HepG2 (cell line): ENCODE results near the gene GGT1. TPM values are rescaled to one million over a fixed set of nuclear protein-coding genes. Genes with fewer than 3 reads are reported as not detected.

ENCODE experiments used
- BRCA1 ChIP-seq: sonication (generic); formaldehyde crosslinking; IDR thresholded peaks from 2 replicates; pipeline ENCODE4 v1.4.0; 2020; ENCODE audit warnings: missing genetic modification reagents
- BRD4 ChIP-seq: sonication (generic); formaldehyde crosslinking; IDR thresholded peaks from 2 replicates; pipeline ENCODE4 v1.4.0; 2020; ENCODE audit warnings: missing genetic modification reagents
- DNMT3B ChIP-seq: conservative IDR thresholded peaks from 2 replicates; pipeline ENCODE4 v1.6.1; 2016; ENCODE audit warnings: missing biosample characterization, control low read depth
- FIP1L1 ChIP-seq: fragments of 200-400 bp; formaldehyde crosslinking; IDR thresholded peaks from 2 replicates; pipeline ENCODE4 v1.6.1; 2018; ENCODE audit warnings: low read depth, mild to moderate bottlenecking, low read length, moderate library complexity, borderline replicate concordance; ENCODE audit not compliant: insufficient read depth
- HMG20A ChIP-seq: IDR thresholded peaks from 2 replicates; pipeline ENCODE4 v1.6.1; 2016; ENCODE audit warnings: borderline replicate concordance
- HMGXB3 ChIP-seq: sonication (generic); formaldehyde crosslinking; IDR thresholded peaks from 2 replicates; pipeline ENCODE4 v1.4.0; 2020; ENCODE audit warnings: missing genetic modification reagents, borderline replicate concordance
- KDM5B ChIP-seq: sonication (generic); formaldehyde crosslinking; IDR thresholded peaks from 2 replicates; pipeline ENCODE4 v1.4.0; 2020; ENCODE audit warnings: missing genetic modification reagents, mild to moderate bottlenecking, borderline replicate concordance
- LCORL ChIP-seq, 2 experiments: fragments of 450-650 bp in 1 of 2; sonication (generic) in 1 of 2; formaldehyde crosslinking in 1 of 2; IDR thresholded peaks; 2 replicates each; pipeline versions ENCODE4 v1.5.0 to v1.6.1; 2017 to 2020; ENCODE audit warnings: antibody characterized with exemption in 1 of 2, missing genetic modification reagents in 1 of 2
- MAFK ChIP-seq, 2 experiments: IDR thresholded peaks in 1 of 2; conservative IDR thresholded peaks in 1 of 2; 2 replicates each; pipeline ENCODE4 v1.6.1; 2011; ENCODE audit warnings: improper control_type of control experiment in 2 of 2, low read length in 2 of 2
- POLR2A ChIP-seq, 2 experiments: IDR thresholded peaks; 2 replicates each; pipeline ENCODE4 v1.6.1; 2011; ENCODE audit warnings: low read depth in 2 of 2, low read length in 2 of 2, mild to moderate bottlenecking in 1 of 2, moderate library complexity in 1 of 2; ENCODE audit not compliant: insufficient read depth in 1 of 2
- POLR2G ChIP-seq: fragments of 200-400 bp; formaldehyde crosslinking; IDR thresholded peaks from 2 replicates; pipeline ENCODE4 v1.6.1; 2018; ENCODE audit warnings: mild to moderate bottlenecking, low read depth, low read length, moderate library complexity
- REPIN1 ChIP-seq: sonication (generic); formaldehyde crosslinking; IDR thresholded peaks from 2 replicates; pipeline ENCODE4 v1.8.0; 2022; ENCODE audit warnings: missing genetic modification reagents, low read depth, mild to moderate bottlenecking, borderline replicate concordance
- SMARCE1 ChIP-seq: fragments of 450-650 bp; IDR thresholded peaks from 2 replicates; pipeline ENCODE4 v1.6.1; 2017; ENCODE audit warnings: borderline replicate concordance
- THAP9 ChIP-seq: sonication (generic); formaldehyde crosslinking; IDR thresholded peaks from 2 replicates; pipeline ENCODE4; 2020; ENCODE audit warnings: missing genetic modification reagents, mild to moderate bottlenecking, borderline replicate concordance
- ZBTB1 ChIP-seq: sonication (generic); formaldehyde crosslinking; IDR thresholded peaks from 2 replicates; pipeline ENCODE4 v1.4.0; 2020; ENCODE audit warnings: missing genetic modification reagents, borderline replicate concordance
- ZBTB3 ChIP-seq: sonication (generic); formaldehyde crosslinking; IDR thresholded peaks from 2 replicates; pipeline ENCODE4 v1.4.0; 2020; ENCODE audit warnings: low read depth, mild to moderate bottlenecking, moderate library complexity, missing genetic modification reagents, borderline replicate concordance
- ZNF382 ChIP-seq: sonication (generic); formaldehyde crosslinking; IDR thresholded peaks from 2 replicates; pipeline ENCODE4 v1.5.0; 2020; ENCODE audit warnings: missing genetic modification reagents, mild to moderate bottlenecking, borderline replicate concordance
- ZNF430 ChIP-seq: sonication (generic); formaldehyde crosslinking; IDR thresholded peaks from 2 replicates; pipeline ENCODE4 v1.9.0; 2021; ENCODE audit warnings: mild to moderate bottlenecking, missing genetic modification reagents
- ZNF431 ChIP-seq: sonication (generic); formaldehyde crosslinking; IDR thresholded peaks from 2 replicates; pipeline ENCODE4 v1.9.0; 2022; ENCODE audit warnings: missing genetic modification reagents, low read depth, mild to moderate bottlenecking, borderline replicate concordance
- ZNF446 ChIP-seq: sonication (generic); formaldehyde crosslinking; IDR thresholded peaks from 2 replicates; pipeline ENCODE4 v1.5.0; 2020; ENCODE audit warnings: mild to moderate bottlenecking, missing genetic modification reagents
- ZNF557 ChIP-seq: sonication (generic); formaldehyde crosslinking; IDR thresholded peaks from 2 replicates; pipeline ENCODE4 v1.4.0; 2020; ENCODE audit warnings: missing genetic modification reagents
- ZNF816 ChIP-seq: sonication (generic); formaldehyde crosslinking; IDR thresholded peaks from 2 replicates; pipeline ENCODE4 v1.8.0; 2022; ENCODE audit warnings: missing genetic modification reagents, mild to moderate bottlenecking, borderline replicate concordance
- ZNF841 ChIP-seq: sonication (generic); formaldehyde crosslinking; IDR thresholded peaks from 2 replicates; pipeline ENCODE4 v1.8.1; 2023; ENCODE audit warnings: missing genetic modification reagents, borderline replicate concordance
- polyA plus RNA-seq, 8 experiments: library from polyadenylated mRNA; depleted of rRNA in 3 of 8; stranded (reverse) in 7 of 8; unstranded in 1 of 8; fragments of >200 nt; fragmentation: Illumina TruSeq in 4 of 8; extraction: Trizol in 4 of 8; gene quantifications; 2 replicates each; pipeline versions ENCODE4 v1.2.1 to v1.2.3, GENCODE V29; 2011 to 2016; ENCODE audit warnings: low read depth in 4 of 8, missing spikeins in 1 of 8, mixed read lengths in 1 of 8; ENCODE audit not compliant: insufficient read depth in 1 of 8
- total RNA-seq, 5 experiments: library from RNA; depleted of rRNA; stranded (reverse); fragments of >200 nt; fragmentation: Illumina TruSeq; extraction: Trizol; gene quantifications; 2 replicates each; pipeline ENCODE4 v1.2.3, GENCODE V29; 2016; ENCODE audit warnings: low read depth in 1 of 5

Gene GGT1
- total and polyA plus RNA-seq, 2 of the 13 experiments (the other 11 are each of a cell fraction or from before 2014, with no cell fraction given), result 29.9 to 103 TPM

GRCh38 chr22:24593836-24594568 lies 9.0 kb upstream of the GGT1 start (continued):
- TF ChIP-seq ZNF841 (CRISPR knock-in tag) (no peak), THAP9 (CRISPR knock-in tag) (no peak), ZBTB3 (CRISPR knock-in tag) (no peak), KDM5B (CRISPR knock-in tag) (no peak), ZNF557 (CRISPR knock-in tag) (no peak), ZNF816 (CRISPR knock-in tag) (no peak), BRD4 (CRISPR knock-in tag) (peak; percentile 51; the same call in 1 of the 2 replicates), LCORL (IDR thresholded peaks at IDR 0.05) (no peak), LCORL (CRISPR knock-in tag; IDR thresholded peaks at IDR 0.05) (peak; percentile 81; the same call in 1 of the 2 replicates), HMGXB3 (CRISPR knock-in tag) (peak; percentile 12; the same call in 1 of the 2 replicates), ZNF431 (CRISPR knock-in tag) (0 out of 2 replicates have a peak, but pooled peaks have one; percentile 19), DNMT3B (CRISPR knock-in tag) (no peak), BRCA1 (CRISPR knock-in tag) (no peak), POLR2A (IDR thresholded peaks at IDR 0.05; ENCODE audit: insufficient read depth in 1 of 2, low read depth in 2 of 2, low read length in 2 of 2) (peak in 1 of 2 experiments; percentile 27; a peak in 2 of 4 replicates), ZNF382 (CRISPR knock-in tag) (no peak), SMARCE1 (no peak), ZBTB1 (CRISPR knock-in tag) (no peak), HMG20A (CRISPR knock-in tag) (peak; percentile 30; the same call in 1 of the 2 replicates), POLR2G (peak; percentile 60; the same call in 1 of the 2 replicates), FIP1L1 (no peak), REPIN1 (CRISPR knock-in tag) (no peak), ZNF430 (CRISPR knock-in tag) (no peak), MAFK (conservative IDR thresholded peaks at IDR 0.05 in 1 of 2, IDR thresholded peaks at IDR 0.05 in 1 of 2; ENCODE audit: low read length in 2 of 2) (no peak), ZNF446 (CRISPR knock-in tag) (no peak)
